HCT116 (cell line): ENCODE data around the gene IMPACT. TPM values are rescaled to one million over a fixed set of nuclear protein-coding genes. Genes with fewer than 3 reads are reported as not detected.

Experiments
- ATAC-seq: fragments of 200-7000 bp; cut with Tn5 transposase; 2 replicates; pipeline ENCODE4 v1.9.1; 2020; ENCODE audit warnings: mild to moderate bottlenecking, moderate library complexity
- BruUV-seq: library from RNA; stranded (reverse); fragments of 400-500 nt; replicated peaks from 2 replicates; lab custom pipeline; 2021; lab: Mats Ljungman, UMichigan
- CTCF ChIA-PET: fragments of 300-600 bp; sonication (Branson Sonifier 250); formaldehyde crosslinking; loops from one replicate; lab custom pipeline; 2021; ENCODE audit warnings: antibody characterized with exemption; lab: Charles Lee
- POLR2A ChIA-PET: fragments of 300-600, 350-600 bp; sonication (Branson Sonifier 250); formaldehyde crosslinking; loops from one replicate; lab custom pipeline; 2021; ENCODE audit warnings: antibody characterized with exemption; lab: Charles Lee
- RAD21 ChIA-PET, 2 experiments: fragments of 300-600 bp; sonication (Branson Sonifier 250); formaldehyde crosslinking; loops; one replicate each; lab custom pipeline; 2023; ENCODE audit warnings: low total read pairs in 2 of 2; ENCODE audit not compliant: uncharacterized antibody in 2 of 2, unreplicated experiment in 2 of 2, low non-redundant PET in 1 of 2; lab: Charles Lee
- DNase-seq: peaks from one replicate; pipeline ENCODE4 v3.0.0-alpha.2; 2010; ENCODE audit warnings: low read depth, low spot score
- H2AFZ ChIP-seq: fragments of 200-600 bp; shearing (Covaris generic), sonication (generic); 2 replicates; pipeline ENCODE4 v1.6.1; 2017; ENCODE audit warnings: low read depth, mixed run types, mixed read lengths, antibody characterized with exemption, low read length; ENCODE audit not compliant: poor library complexity, severe bottlenecking
- H3K27ac ChIP-seq: 2 replicates; pipeline ENCODE4 v1.5.1; 2012; ENCODE audit warnings: low read depth, low read length
- H3K27me3 ChIP-seq: fragments of 200-600 bp; sonication (generic); 2 replicates; pipeline ENCODE4 v1.6.1; 2016; ENCODE audit warnings: mixed run types, low read length, mixed read lengths; ENCODE audit not compliant: insufficient read depth
- H3K36me3 ChIP-seq, 2 experiments: fragments of 200-500 bp in 1 of 2; fragments of 200-600 bp in 1 of 2; sonication (Bioruptor generic) in 1 of 2; sonication (generic) in 1 of 2; 2 replicates each; pipeline versions ENCODE4 v1.5.1 to v1.6.1; 2014 to 2016; ENCODE audit warnings: low read length in 2 of 2, inconsistent platforms in 1 of 2, mixed read lengths in 1 of 2, mixed run types in 1 of 2; ENCODE audit not compliant: insufficient read depth in 2 of 2, control insufficient read depth in 1 of 2
- H3K4me1 ChIP-seq, 2 experiments: fragments of 200-600 bp in 1 of 2; sonication (generic) in 1 of 2; 2 replicates each; pipeline versions ENCODE4 v1.5.1 to v1.6.1; 2012 to 2017; ENCODE audit warnings: low read length in 2 of 2, inconsistent platforms in 1 of 2, mild to moderate bottlenecking in 1 of 2, mixed read lengths in 1 of 2, mixed run types in 1 of 2, moderate library complexity in 1 of 2; ENCODE audit not compliant: insufficient read depth in 2 of 2, control insufficient read depth in 1 of 2
- H3K4me2 ChIP-seq: fragments of 200-600 bp; sonication (generic); 2 replicates; pipeline ENCODE4 v1.6.1; 2017; ENCODE audit warnings: mixed run types, low read length, mixed read lengths
- H3K4me3 ChIP-seq, 2 experiments: fragments of 200-600 bp in 1 of 2; sonication (generic) in 1 of 2; replicated peaks in 1 of 2; 2 replicates each; pipeline ENCODE4 v1.5.1; 2011 to 2016; ENCODE audit warnings: low read length in 2 of 2, control low read depth in 1 of 2, low read depth in 1 of 2, mild to moderate bottlenecking in 1 of 2, mixed read lengths in 1 of 2, mixed run types in 1 of 2
- H3K79me2 ChIP-seq: fragments of 200-600 bp; sonication (generic); 2 replicates; pipeline ENCODE4 v1.6.1; 2017; ENCODE audit warnings: mild to moderate bottlenecking, mixed run types, low read length, moderate library complexity, mixed read lengths; ENCODE audit not compliant: insufficient read depth
- H3K9ac ChIP-seq: fragments of 200-600 bp; sonication (generic); 2 replicates; pipeline ENCODE4 v1.6.1; 2016; ENCODE audit warnings: low read length, mixed read lengths
- H3K9me2 ChIP-seq: fragments of 200-600 bp; sonication (generic), shearing (Covaris generic); 2 replicates; pipeline ENCODE4 v1.6.1; 2017; ENCODE audit warnings: mixed run types, mild to moderate bottlenecking, moderate library complexity; ENCODE audit not compliant: insufficient read depth
- H3K9me3 ChIP-seq, 2 experiments: fragments of 200-500 bp in 1 of 2; fragments of 200-600 bp in 1 of 2; sonication (Bioruptor generic) in 1 of 2; sonication (generic) in 1 of 2; 2 replicates each; pipeline ENCODE4 v1.6.1; 2014 to 2017; ENCODE audit warnings: low read length in 2 of 2, mixed read lengths in 2 of 2, inconsistent platforms in 1 of 2, low read depth in 1 of 2, mild to moderate bottlenecking in 1 of 2, mixed run types in 1 of 2, moderate library complexity in 1 of 2; ENCODE audit not compliant: control insufficient read depth in 1 of 2, insufficient read depth in 1 of 2
- H4K20me1 ChIP-seq: fragments of 200-600 bp; sonication (generic), shearing (Covaris generic); 2 replicates; pipeline ENCODE4 v1.6.1; 2017; ENCODE audit warnings: mixed run types, mild to moderate bottlenecking, moderate library complexity; ENCODE audit not compliant: insufficient read depth
- CEBPB ChIP-seq: IDR thresholded peaks from 2 replicates; pipeline ENCODE4 v1.6.1; 2012; ENCODE audit warnings: low read depth
- EGR1 ChIP-seq: IDR thresholded peaks from 2 replicates; pipeline ENCODE4 v1.6.1; 2012; ENCODE audit warnings: low read depth
- EZH2 ChIP-seq: fragments of 200-600 bp; sonication (generic); IDR thresholded peaks from 2 replicates; pipeline ENCODE4 v1.6.1; 2017; ENCODE audit warnings: antibody characterized with exemption, mixed run types
- FOSL1 ChIP-seq: IDR thresholded peaks from 2 replicates; pipeline ENCODE4 v1.6.1; 2012; ENCODE audit warnings: low read depth
- JUND ChIP-seq: IDR thresholded peaks from 2 replicates; pipeline ENCODE4 v1.6.1; 2012
- REST ChIP-seq: IDR thresholded peaks from 2 replicates; pipeline ENCODE4 v1.6.1; 2012; ENCODE audit warnings: low read depth
- SP1 ChIP-seq: IDR thresholded peaks from 2 replicates; pipeline ENCODE4 v1.6.1; 2012; ENCODE audit warnings: low read depth
- SRF ChIP-seq: IDR thresholded peaks from 2 replicates; pipeline ENCODE4 v1.6.1; 2012; ENCODE audit warnings: low read depth
- YY1 ChIP-seq: IDR thresholded peaks from 2 replicates; pipeline ENCODE4 v1.6.1; 2011; ENCODE audit warnings: low read length, low read depth, moderate library complexity, mild to moderate bottlenecking; ENCODE audit not compliant: insufficient replicate concordance; ENCODE audit errors: extremely low read depth
- ZBTB33 ChIP-seq: IDR thresholded peaks from 2 replicates; pipeline ENCODE4 v1.6.1; 2011; ENCODE audit warnings: mild to moderate bottlenecking, low read length, moderate library complexity; ENCODE audit not compliant: insufficient replicate concordance; ENCODE audit errors: extremely low read depth
- intact Hi-C: fragments of 100-400 bp; cut with micrococcal nuclease; formaldehyde crosslinking; loops from 2 replicates; pipeline ENCODE4 v1.10.0; 2022
- total RNA-seq: library from RNA; stranded (reverse); gene quantifications from one replicate; pipeline ENCODE4 v1.2.1, GENCODE V29; 2021; ENCODE audit not compliant: unreplicated experiment

Gene IMPACT
- total RNA-seq, 1 experiment from 2014 or later: 46.4 TPM

GRCh38 chr18:24461996-24462395, 35.5 kb downstream of the IMPACT start:
- no peak overlapping the region for H3K4me3 ChIP-seq
- BruUV-seq: no TSS peak
- no peaks in the 10 kb centered on the region for H3K9me3 ChIP-seq
- intact Hi-C loops: no loop called here
- ChIA-PET CTCF (no interaction called here), POLR2A (no interaction called here), RAD21 (no interaction called here)
- no peaks in the 10 kb centered on the region for H3K36me3 ChIP-seq
- no peak overlapping the region for H3K27ac ChIP-seq
- no peak for ATAC-seq
- no peaks in the 10 kb centered on the region for H3K27me3 ChIP-seq
- no peak overlapping the region for H3K9ac ChIP-seq
- no peaks in the 10 kb centered on the region for H4K20me1 ChIP-seq
- no peaks in the 10 kb centered on the region for H3K9me2 ChIP-seq
- no peak overlapping the region for H3K4me2 ChIP-seq
- H3K4me1 ChIP-seq: no peaks in the 10 kb centered on the region
- TF ChIP-seq FOSL1 (no peak), REST (no peak), SRF (no peak), SP1 (no peak), EZH2 (no peak), YY1 (no peak), JUND (no peak), EGR1 (no peak), CEBPB (no peak), ZBTB33 (no peak)
- no peaks in the 10 kb centered on the region for H3K79me2 ChIP-seq
- DNase-seq: no peak
- no peak overlapping the region for H2AFZ ChIP-seq
